Fibroblast of lung (primary cell): ENCODE results near the gene SDC1.

Experiments
- CTCF ChIP-seq, 2 donors: IDR thresholded peaks in 1 of 2; conservative IDR thresholded peaks in 1 of 2; 1 replicate in 1 of 2; 2 replicates in 1 of 2; pipeline ENCODE4 v1.5.1; 2011 to 2012; ENCODE audit warnings: low read length in 2 of 2, control low read depth in 1 of 2, inconsistent platforms in 1 of 2, low read depth in 1 of 2, mild to moderate bottlenecking in 1 of 2
- EZH2 ChIP-seq: IDR thresholded peaks from 2 replicates; pipeline ENCODE4 v1.5.1; 2012; ENCODE audit warnings: low read length, control low read depth, mild to moderate bottlenecking; ENCODE audit errors: missing control alignments

GRCh38 chr2:20201671-20202070 is 23.3 kb downstream of the SDC1 start:
- TF ChIP-seq CTCF (conservative IDR thresholded peaks at IDR 0.05 in 1 of 2, IDR thresholded peaks at IDR 0.05 in 1 of 2; ENCODE audit: low read depth in 1 of 2, low read length in 2 of 2) (no peak), EZH2 (no peak)
